H1 (cell line): ENCODE data around the gene FAH. TPM values are rescaled to one million over a fixed set of nuclear protein-coding genes. Genes with fewer than 3 reads are reported as not detected.

Experiments
- FOSL1 ChIP-seq: IDR thresholded peaks from 2 replicates; pipeline ENCODE4 v1.6.1; 2011; ENCODE audit warnings: mild to moderate bottlenecking, low read depth, low read length, moderate library complexity; ENCODE audit not compliant: insufficient read depth
- JUN ChIP-seq: IDR thresholded peaks from 2 replicates; pipeline ENCODE4 v1.6.1; 2011; ENCODE audit warnings: low read depth, mild to moderate bottlenecking, improper control_type of control experiment, low read length
- MAFK ChIP-seq: IDR thresholded peaks from 2 replicates; pipeline ENCODE4 v1.6.1; 2012; ENCODE audit warnings: low read depth, mild to moderate bottlenecking, improper control_type of control experiment, low read length
- POLR2A ChIP-seq, 2 experiments: IDR thresholded peaks; 1 replicate in 1 of 2; 2 replicates in 1 of 2; pipeline ENCODE4 v1.6.1; 2011; ENCODE audit warnings: low read depth in 2 of 2, low read length in 2 of 2, mild to moderate bottlenecking in 2 of 2; ENCODE audit errors: control extremely low read depth in 1 of 2
- polyA plus RNA-seq, 7 experiments: library from polyadenylated mRNA; depleted of rRNA in 3 of 7; stranded (reverse) in 5 of 7; unstranded in 2 of 7; fragments of >200 nt in 5 of 7; fragments of 200-250 nt in 2 of 7; gene quantifications; 1 replicate in 5 of 7; 2 replicates in 1 of 7; 4 replicates in 1 of 7; pipeline versions ENCODE4 v1.2.1 to v1.2.3, GENCODE V29; 2011 to 2013; ENCODE audit warnings: missing spikeins in 2 of 7, mixed read lengths in 2 of 7
- total RNA-seq: library from RNA; stranded (reverse); fragmentation: NEBNext Ultra II Directional; extraction: Animal tissue kit (Norgen Biotek cat#: 25700); gene quantifications from 2 replicates; pipeline ENCODE4 v1.2.1, GENCODE V29; 2021

FAH gene
- total and polyA plus RNA-seq, 2 of the 8 experiments (the other 6 are each of a cell fraction or from before 2014, with no cell fraction given): 20.0 to 21.7 TPM

DNA sequence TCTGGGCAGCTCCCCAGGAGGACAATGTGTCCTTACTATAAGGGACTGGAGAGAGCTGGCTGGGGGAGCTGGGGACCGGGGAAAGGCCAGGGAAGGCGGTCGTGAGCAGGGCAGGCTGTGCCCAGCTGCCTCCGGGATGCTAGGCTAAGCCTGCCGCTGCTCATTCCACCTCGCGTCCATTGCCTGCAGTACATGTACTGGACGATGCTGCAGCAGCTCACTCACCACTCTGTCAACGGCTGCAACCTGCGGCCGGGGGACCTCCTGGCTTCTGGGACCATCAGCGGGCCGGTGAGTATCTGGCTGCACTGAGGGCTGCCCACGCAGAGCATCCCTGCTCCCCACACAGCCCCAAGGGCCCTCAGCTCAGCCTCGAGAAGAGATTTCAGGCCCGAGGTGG is 27.1 kb downstream of the FAH start (continued):
- TF ChIP-seq JUN (no peak), MAFK (no peak), FOSL1 (no peak), POLR2A (IDR thresholded peaks at IDR 0.05; ENCODE audit: control extremely low read depth in 1 of 2, low read depth in 2 of 2, low read length in 2 of 2) (no peak)
